GDM1 (cell line): ENCODE data around the gene NIM1K.
"Not testable (repeated sequence)": the region's sequence is repeated elsewhere in the genome, so short reads cannot be mapped to it uniquely, and the experiment has no call there.

ENCODE experiments used
- DNase-seq: peaks from one replicate; lab custom pipeline; 2025; lab: John Stamatoyannopoulos, UW

Gene NIM1K

DNA sequence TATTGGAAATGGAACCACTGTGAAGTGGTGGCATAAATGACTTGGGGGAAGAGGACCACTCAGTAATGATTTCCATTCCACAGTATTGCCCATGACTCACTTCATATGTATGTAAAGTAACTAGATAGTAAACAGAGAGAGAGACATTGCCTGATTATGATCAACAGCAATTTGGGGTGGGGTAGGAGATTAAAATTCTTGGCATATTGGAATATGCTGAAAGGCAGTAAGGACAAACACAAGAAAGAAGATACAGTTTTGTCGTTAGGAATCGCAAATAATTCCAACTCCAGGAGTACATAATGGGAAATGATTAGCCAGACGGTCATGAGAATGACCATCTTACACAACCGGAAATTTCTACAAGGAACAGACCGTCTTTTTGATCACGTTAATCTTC lies 122.7 kb downstream of the NIM1K start:
- no peak for DNase-seq

- DNase-seq, result no peak
Measured at GRCh38 chr5:43315263-43315662, 123.2 kb downstream of the NIM1K start.

- no peak for DNase-seq
Measured at GRCh38 chr5:43315682-43316081, 123.7 kb downstream of the NIM1K start.

- no peak for DNase-seq
Measured at GRCh38 chr5:43316421-43316820, 124.4 kb downstream of the NIM1K start.

DNA sequence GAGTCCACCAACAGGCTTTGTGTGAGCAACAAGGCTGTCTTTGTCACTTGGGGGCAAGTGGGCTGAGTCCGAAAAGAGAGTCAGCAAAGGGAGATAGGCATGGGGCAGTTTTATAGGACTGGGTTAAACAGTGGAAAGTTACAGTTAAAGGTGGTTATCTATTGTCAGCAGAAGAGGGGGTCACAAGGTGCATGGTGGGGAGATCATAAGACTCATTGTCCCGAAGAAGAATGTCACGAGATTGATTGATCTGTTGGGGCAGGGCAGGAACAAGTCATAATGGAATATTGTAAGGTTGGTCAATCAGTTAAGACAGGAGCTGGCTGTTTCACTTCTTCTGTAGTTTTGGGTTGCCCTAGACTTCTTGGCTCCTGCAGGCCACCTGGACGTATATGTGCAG lies 128.8 kb downstream of the NIM1K start:
- DNase-seq, result no peak

DNA sequence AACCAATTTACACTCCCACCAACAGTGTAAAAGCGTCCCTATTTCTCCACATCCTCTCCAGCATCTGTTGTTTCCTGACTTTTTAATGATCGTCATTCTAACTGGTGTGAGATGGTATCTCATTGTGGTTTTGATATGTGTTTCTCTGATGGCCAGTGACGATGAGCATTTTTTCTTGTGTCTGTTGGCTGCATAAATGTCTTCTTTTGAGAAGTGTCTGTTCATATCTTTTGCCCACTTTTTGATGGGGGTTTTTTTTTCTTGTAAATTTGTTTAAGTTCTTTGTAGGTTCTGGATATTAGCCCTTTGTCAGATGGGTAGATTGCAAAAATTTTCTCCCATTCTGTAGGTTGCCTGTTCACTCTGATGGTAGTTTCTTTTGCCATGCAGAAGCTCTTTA lies 131.5 kb downstream of the NIM1K start:
- not testable (repeated sequence) for DNase-seq

DNA sequence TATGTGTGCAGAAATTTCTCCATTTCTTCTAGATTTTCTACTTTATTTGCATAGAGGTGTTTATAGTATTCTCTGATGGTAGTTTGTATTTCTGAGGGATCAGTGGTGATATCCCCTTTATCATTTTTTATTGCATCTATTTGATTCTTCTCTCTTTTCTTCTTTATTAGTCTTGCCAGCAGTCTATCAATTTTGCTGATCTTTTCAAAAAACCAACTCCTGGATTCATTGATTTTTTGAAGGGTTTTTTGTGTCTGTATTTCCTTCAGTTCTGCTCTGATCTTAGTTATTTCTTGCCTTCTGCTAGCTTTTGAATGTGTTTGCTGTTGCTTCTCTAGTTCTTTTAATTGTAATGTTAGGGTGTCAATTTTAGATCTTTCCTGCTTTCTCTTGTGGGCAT lies 133.6 kb downstream of the NIM1K start:
- not testable (repeated sequence) for DNase-seq
